ENCODE data around the gene CDKAL1.

- TF ChIP-seq CTCF (IDR thresholded peaks at IDR 0.05) (no peak), POLR2A (IDR thresholded peaks at IDR 0.05) (no peak)
Observed at GRCh38 chr6:21225912-21226311, 691.7 kb downstream of the CDKAL1 start.

All from tibial nerve (tissue), 3 donors.